ENCODE results near the gene B3GNT5. TPM values are rescaled to one million over a fixed set of nuclear protein-coding genes. Genes with fewer than 3 reads are reported as not detected.
A peak's percentile ranks its signal among the peaks of the same experiment; 100 is the strongest.

Gene B3GNT5
- total RNA-seq, 3 donors from 2014 or later, result 3.0 to 12.1 (median 6.2) TPM

- Histone ChIP-seq H3K36me3 (no peaks in the 10 kb centered on the region), H3K9me3 (no peaks in the 10 kb centered on the region), H3K27ac (peak overlapping the region; percentile 82 to 84), H3K4me3 (no peak overlapping the region), H3K27me3 (no peaks in the 10 kb centered on the region), H3K4me1 (peaks cover 0 to 6% of the 10 kb centered on the region in 2 donors)
- DNase-seq (ENCODE audit: low spot score in 2 of 2), result peak in 1 of 2 donors; percentile 83
- intact Hi-C loops (cut with DNase I; ENCODE audit: low total_unique reads), result no loop called here
- peak; percentile 52 to 61 (median 60) for TF ChIP-seq POLR2AphosphoS5 (IDR thresholded peaks at IDR 0.05)
- no peak for TF ChIP-seq CTCF (IDR thresholded peaks at IDR 0.05)
- TF ChIP-seq POLR2A (IDR thresholded peaks at IDR 0.05), result no peak
Measured at GRCh38 chr3:183285828-183286457, 32.9 kb downstream of the B3GNT5 start.

GRCh38 chr3:183287301-183287971 lies 34.4 kb downstream of the B3GNT5 start:
- Histone ChIP-seq H3K4me1 (peaks cover 0 to 6% of the 10 kb centered on the region in 2 donors), H3K9me3 (no peaks in the 10 kb centered on the region), H3K4me3 (no peak overlapping the region), H3K27ac (peak overlapping the region; percentile 82 to 84), H3K27me3 (no peaks in the 10 kb centered on the region), H3K36me3 (no peaks in the 10 kb centered on the region)
- TF ChIP-seq POLR2AphosphoS5 (IDR thresholded peaks at IDR 0.05) (no peak), POLR2A (IDR thresholded peaks at IDR 0.05) (no peak), CTCF (IDR thresholded peaks at IDR 0.05) (no peak)
- intact Hi-C loops (cut with DNase I; ENCODE audit: low total_unique reads), result no loop called here
- no peak for DNase-seq (ENCODE audit: low spot score in 2 of 2)

GRCh38 chr3:183288117-183288516 lies 35.1 kb downstream of the B3GNT5 start:
- H3K9me3 ChIP-seq, result no peaks in the 10 kb centered on the region
- peaks cover 0 to 6% of the 10 kb centered on the region in 2 donors for H3K4me1 ChIP-seq
- H3K36me3 ChIP-seq, result no peaks in the 10 kb centered on the region
- no peak overlapping the region for H3K27ac ChIP-seq
- no peak overlapping the region for H3K4me3 ChIP-seq
- no peaks in the 10 kb centered on the region for H3K27me3 ChIP-seq
- TF ChIP-seq CTCF (IDR thresholded peaks at IDR 0.05) (no peak), POLR2A (IDR thresholded peaks at IDR 0.05) (no peak), POLR2AphosphoS5 (IDR thresholded peaks at IDR 0.05) (no peak)
- intact Hi-C loops (cut with DNase I; ENCODE audit: low total_unique reads), result no loop called here
- DNase-seq (ENCODE audit: low spot score in 2 of 2), result no peak

GRCh38 chr3:183290216-183290615 lies 37.2 kb downstream of the B3GNT5 start:
- Histone ChIP-seq H3K4me3 (no peak overlapping the region), H3K27me3 (no peaks in the 10 kb centered on the region), H3K9me3 (no peaks in the 10 kb centered on the region), H3K4me1 (peaks cover 0 to 4% of the 10 kb centered on the region in 2 donors), H3K27ac (no peak overlapping the region), H3K36me3 (no peaks in the 10 kb centered on the region)
- intact Hi-C loops (cut with DNase I; ENCODE audit: low total_unique reads), result no loop called here
- TF ChIP-seq CTCF (IDR thresholded peaks at IDR 0.05), result no peak
- TF ChIP-seq POLR2AphosphoS5 (IDR thresholded peaks at IDR 0.05), result no peak
- no peak for TF ChIP-seq POLR2A (IDR thresholded peaks at IDR 0.05)
- no peak for DNase-seq (ENCODE audit: low spot score in 2 of 2)

- Histone ChIP-seq H3K4me1 (no peaks in the 10 kb centered on the region), H3K27ac (peak overlapping the region in 1 of 2 donors; percentile 37), H3K4me3 (no peak overlapping the region), H3K27me3 (no peaks in the 10 kb centered on the region), H3K9me3 (no peaks in the 10 kb centered on the region), H3K36me3 (no peaks in the 10 kb centered on the region)
- TF ChIP-seq POLR2A (IDR thresholded peaks at IDR 0.05) (no peak), CTCF (IDR thresholded peaks at IDR 0.05) (no peak), POLR2AphosphoS5 (IDR thresholded peaks at IDR 0.05) (no peak)
- no peak for DNase-seq (ENCODE audit: low spot score in 2 of 2)
- intact Hi-C loops (cut with DNase I; ENCODE audit: low total_unique reads), result no loop called here
Measured at GRCh38 chr3:183291497-183292031, 38.5 kb downstream of the B3GNT5 start.

All from breast epithelium (tissue), 4 donors.